ENCODE results near the gene FGF14.

The FGF14 gene

DNA sequence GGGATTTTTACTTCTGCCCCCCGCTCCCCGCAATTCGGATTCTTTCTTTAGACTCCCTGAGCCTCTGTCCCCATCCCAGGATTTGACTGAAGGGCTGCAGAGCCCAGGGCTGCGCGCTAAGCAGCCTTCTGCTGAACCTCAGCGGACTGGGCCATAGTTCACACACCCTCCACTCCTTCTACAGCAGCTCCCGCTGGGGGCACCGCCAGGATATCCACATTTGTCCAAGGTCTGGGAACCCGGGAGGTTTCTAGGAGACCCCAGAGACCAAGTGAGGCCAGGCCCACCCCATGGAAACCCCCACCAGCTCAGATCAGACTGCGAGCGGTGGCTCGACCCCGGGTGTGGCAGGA lies 486.1 kb downstream of the FGF14 start:
- DNase-seq (ENCODE audit: extremely low spot score, insufficient read length, low read depth) (no peak), FAIRE-seq (no peak)

- DNase-seq (ENCODE audit: extremely low spot score, insufficient read length, low read depth) (no peak), FAIRE-seq (no peak)
Observed at GRCh38 chr13:101915331-101915730, 486.5 kb downstream of the FGF14 start.

DNA sequence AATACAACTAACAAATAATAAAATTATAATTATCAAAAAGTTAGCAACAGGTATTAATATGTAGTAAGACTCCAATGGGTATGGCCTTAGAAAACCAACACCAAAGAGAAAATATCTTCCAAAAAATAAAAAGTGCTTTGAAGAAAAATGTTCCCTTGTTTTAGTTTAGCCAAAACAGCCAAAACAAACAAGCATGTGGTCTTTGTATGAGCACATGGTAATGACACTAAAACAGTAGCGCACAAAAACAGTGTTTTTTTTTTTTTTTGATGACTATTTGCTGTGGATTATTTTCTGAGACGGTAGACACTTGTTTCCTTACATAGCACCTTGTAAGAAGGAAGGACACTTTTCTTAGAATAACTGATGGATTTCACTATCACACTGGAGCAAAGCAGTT lies 490.1 kb downstream of the FGF14 start:
- DNase-seq (ENCODE audit: extremely low spot score, insufficient read length, low read depth), result no peak
- FAIRE-seq, result no peak

DNA sequence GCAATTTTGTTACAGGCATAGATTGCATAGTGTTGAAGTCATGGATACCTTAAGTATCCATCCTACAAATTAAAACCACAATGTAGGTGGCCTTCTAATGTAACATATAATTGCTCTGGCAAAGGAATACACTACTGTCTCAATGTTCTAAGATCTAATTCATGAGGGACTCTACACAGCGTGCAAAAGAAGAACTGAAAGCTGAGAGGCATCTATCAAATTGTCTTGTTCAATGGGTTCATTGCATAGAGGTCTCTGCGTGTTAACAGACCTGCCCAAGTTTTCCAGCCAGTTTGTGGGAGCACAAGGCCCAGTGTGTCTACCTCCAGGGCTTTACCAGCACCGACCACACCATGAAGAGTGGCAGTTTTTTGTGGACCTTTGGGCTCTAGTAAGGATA lies 498.0 kb downstream of the FGF14 start:
- DNase-seq (ENCODE audit: extremely low spot score, insufficient read length, low read depth), result no peak
- FAIRE-seq, result no peak

GRCh38 chr13:101898676-101899075 lies 503.2 kb downstream of the FGF14 start:
- DNase-seq (ENCODE audit: extremely low spot score, insufficient read length, low read depth) (no peak), FAIRE-seq (no peak)

DNA sequence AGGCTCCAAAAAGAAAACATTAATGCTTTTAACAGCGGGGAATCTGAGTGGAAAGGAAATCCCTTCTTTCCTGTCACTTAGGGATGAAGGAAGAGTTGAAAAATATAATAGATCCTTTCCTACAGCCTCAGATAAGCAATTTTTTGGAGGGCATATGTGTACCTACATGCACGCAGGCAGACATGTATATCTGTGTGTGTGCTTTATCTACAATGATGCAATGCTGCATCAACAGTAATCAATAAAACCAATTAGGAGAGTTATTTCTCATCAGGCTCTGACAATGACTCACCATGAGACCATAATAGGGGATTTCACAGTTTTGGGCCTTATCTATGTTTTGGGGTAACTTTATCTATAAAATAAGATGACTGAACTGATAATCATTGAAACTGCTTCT lies 505.3 kb downstream of the FGF14 start:
- DNase-seq (ENCODE audit: extremely low spot score, insufficient read length, low read depth) (no peak), FAIRE-seq (no peak)

GRCh38 chr13:101893021-101893420 lies 508.8 kb downstream of the FGF14 start:
- FAIRE-seq, result no peak
- no peak for DNase-seq (ENCODE audit: extremely low spot score, insufficient read length, low read depth)

GRCh38 chr13:101892296-101892695 lies 509.6 kb downstream of the FGF14 start:
- FAIRE-seq (no peak), DNase-seq (ENCODE audit: extremely low spot score, insufficient read length, low read depth) (no peak)

DNA sequence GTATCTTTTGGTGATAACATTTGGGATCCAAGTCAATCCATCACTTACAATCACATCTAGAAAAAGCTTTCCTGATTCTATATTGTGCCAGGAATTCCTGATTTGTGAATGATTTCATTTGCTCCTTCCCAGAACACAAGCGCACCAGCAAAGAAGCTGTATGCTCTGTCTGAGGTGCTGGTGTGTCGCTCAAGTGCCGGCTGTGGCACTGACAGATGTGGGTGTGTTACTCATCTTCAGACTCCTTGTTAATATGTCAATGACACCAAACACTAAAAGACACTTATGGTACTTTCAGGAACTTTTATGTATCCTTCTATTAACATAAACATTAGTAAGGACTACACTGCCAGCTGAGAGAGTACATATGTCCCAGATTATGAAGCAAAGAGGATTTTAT lies 520.3 kb downstream of the FGF14 start:
- FAIRE-seq (no peak), DNase-seq (ENCODE audit: extremely low spot score, insufficient read length, low read depth) (no peak)

DNA sequence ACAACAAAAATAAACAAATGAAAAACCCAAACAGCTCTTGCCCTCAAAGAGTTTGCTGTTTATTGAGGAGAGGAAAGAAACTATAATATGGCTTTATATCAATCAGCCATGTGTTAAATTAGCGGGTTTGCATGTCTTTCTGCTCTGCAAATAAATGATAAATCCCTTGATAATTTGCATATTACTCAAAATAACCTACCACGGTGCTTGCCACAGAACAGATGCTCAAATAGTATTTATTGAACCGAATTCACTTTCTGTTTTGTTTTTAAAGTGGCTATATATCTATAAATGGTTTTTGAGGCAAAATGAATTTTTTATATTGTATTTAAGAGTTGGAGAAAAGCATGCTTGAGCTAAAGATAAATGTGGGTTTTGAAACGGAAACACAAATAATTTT lies 521.3 kb downstream of the FGF14 start:
- no peak for DNase-seq (ENCODE audit: extremely low spot score, insufficient read length, low read depth)
- no peak for FAIRE-seq

- FAIRE-seq, result no peak
Observed at GRCh38 chr13:101876951-101877350, 524.9 kb downstream of the FGF14 start.

GRCh38 chr13:101875717-101876393 lies 526.0 kb downstream of the FGF14 start:
- DNase-seq (ENCODE audit: extremely low spot score, insufficient read length, low read depth) (no peak), FAIRE-seq (no peak)

More at GRCh38 chr13:101876951-101877350, 524.9 kb downstream of the FGF14 start:
- no peak for DNase-seq (ENCODE audit: extremely low spot score, insufficient read length, low read depth)

- FAIRE-seq (no peak), DNase-seq (ENCODE audit: extremely low spot score, insufficient read length, low read depth) (no peak)
Observed at GRCh38 chr13:101875091-101875490, 526.8 kb downstream of the FGF14 start.

GRCh38 chr13:101869553-101869952 lies 532.3 kb downstream of the FGF14 start:
- FAIRE-seq, result no peak

DNA sequence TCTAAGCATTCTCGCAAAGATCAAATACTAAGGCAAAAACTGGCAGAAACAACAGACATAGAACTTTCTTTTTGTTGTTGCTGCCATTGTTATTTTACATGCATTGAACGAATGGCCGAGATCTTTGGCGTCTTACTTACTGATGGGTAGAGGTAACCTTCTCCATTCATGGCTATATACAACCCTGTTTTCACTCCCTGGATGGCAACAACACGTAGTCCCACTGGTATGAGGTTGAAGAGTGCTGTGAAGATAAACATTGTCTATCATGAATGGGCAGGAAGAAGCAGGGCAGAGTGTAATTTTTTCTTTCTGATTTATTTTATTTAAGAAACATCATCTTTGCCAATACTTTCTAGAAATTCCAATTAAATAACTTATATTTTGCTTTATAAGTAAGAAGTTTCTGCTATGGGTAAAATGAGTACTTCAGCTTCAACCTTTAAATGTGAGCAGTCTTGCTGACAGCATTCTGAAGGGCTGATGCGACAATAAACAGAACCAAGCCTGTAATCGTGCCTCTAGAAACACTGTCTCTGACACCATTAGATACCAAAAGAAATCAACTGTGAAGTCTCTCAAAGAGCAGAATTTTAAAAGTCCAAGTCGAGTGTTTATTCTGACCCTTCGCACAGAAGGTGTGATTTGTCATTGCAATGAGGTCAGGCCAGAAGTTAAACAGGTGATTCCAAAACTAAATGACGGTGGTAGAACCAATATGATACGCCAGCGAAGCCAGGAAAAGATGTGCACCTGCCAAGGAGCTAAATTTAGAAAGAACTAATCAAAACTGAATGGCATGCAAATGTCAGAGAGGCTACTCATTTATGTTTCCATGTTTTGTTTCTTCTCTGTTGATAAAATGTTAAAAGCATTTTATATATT lies 533.0 kb downstream of the FGF14 start:
- no peak for DNase-seq (ENCODE audit: extremely low spot score, insufficient read length, low read depth)

More at GRCh38 chr13:101869553-101869952, 532.3 kb downstream of the FGF14 start:
- no peak for DNase-seq (ENCODE audit: extremely low spot score, insufficient read length, low read depth)

GRCh38 chr13:101866889-101867581 lies 534.8 kb downstream of the FGF14 start:
- FAIRE-seq (no peak), DNase-seq (ENCODE audit: extremely low spot score, insufficient read length, low read depth) (no peak)

More for the DNA sequence above, 533.0 kb downstream of the FGF14 start:
- no peak for FAIRE-seq

DNA sequence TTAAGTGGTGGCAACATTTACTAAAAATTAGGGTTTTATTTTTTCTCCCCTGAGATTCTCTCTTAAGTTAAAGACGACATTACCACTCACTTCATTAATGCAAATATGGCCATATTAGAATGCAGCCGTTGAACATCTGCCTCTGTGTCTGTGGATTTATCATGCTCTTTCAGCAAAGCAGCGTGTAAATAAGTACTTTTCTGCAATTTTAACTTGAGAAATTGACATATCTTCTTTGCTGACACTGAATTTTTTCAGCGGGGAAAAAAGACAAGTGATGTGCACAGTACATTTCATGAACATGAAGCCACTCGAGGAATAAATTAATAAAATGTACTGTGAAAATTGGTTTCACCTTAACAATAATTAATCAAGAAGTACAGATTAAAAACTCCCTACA lies 543.0 kb downstream of the FGF14 start:
- FAIRE-seq, result no peak
- no peak for DNase-seq (ENCODE audit: extremely low spot score, insufficient read length, low read depth)

DNA sequence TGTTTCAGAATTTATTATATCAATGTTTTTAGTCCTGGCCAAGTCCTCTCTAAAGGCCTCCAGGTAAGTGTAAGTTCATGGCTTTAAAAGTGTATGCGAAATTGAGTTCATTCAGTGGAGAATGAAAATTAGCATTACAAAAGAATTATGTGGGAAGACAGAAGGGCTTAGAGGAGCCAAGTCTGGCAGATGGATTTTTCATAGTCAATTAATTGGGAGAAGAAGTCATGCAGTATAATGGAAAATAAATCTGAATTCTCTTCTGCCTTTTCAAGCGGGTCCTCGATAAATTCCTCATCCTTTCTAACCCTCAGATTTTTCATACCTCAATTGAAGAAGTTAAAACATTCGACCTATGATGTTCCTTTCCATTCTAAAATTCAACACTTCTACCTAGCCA lies 555.1 kb downstream of the FGF14 start:
- no peak for FAIRE-seq

GRCh38 chr13:101846249-101846648 lies 555.6 kb downstream of the FGF14 start:
- DNase-seq (ENCODE audit: extremely low spot score, insufficient read length, low read depth) (no peak), FAIRE-seq (no peak)

More for the DNA sequence above, 555.1 kb downstream of the FGF14 start:
- no peak for DNase-seq (ENCODE audit: extremely low spot score, insufficient read length, low read depth)

DNA sequence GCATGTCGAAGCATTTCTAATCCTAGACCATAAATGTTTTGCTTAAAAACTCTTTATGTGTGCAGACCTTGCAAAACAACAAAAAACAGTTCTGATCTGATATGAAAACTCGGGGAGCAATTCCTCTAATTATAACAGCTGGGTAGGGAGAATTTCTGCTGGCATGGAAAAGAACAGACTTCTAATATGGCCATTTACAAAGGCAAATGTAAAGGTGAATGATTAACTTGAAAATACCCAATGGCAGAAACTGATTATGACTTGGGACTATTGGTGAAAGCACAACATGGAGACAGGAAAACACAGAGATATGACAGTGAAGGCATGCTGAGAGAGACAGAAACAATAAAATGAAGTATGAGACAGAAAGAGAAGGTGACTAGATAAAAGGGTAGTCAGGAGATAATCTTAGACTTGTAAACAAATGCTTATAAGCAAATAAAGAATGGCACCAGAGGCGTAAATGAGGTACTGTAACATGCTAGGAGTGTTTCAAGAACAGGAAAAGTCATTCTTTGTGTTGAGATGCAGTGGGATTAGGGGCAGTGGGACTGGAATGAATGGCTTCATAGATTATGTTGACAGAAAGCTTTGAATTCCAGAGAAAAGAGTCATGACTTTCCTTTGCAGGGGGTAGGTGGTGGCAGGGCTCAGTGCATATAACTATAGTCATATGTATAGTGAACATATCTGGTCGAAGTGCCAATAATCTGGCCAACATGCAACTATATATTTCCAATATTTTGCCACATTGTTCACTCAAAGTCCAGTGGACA lies 556.4 kb downstream of the FGF14 start:
- no peak for DNase-seq (ENCODE audit: extremely low spot score, insufficient read length, low read depth)
- FAIRE-seq, result no peak
